HG03354 (cell line): ENCODE data around the gene RFX3.

Experiments
- ATAC-seq: cut with Tn5 transposase; IDR thresholded peaks from one replicate; pipeline ENCODE4 v1.9.1; 2021; ENCODE audit warnings: mild to moderate bottlenecking; ENCODE audit not compliant: unreplicated experiment, poor library complexity, severe bottlenecking

RFX3 gene

GRCh38 chr9:3180696-3181048, 345.1 kb downstream of the RFX3 start:
- ATAC-seq, result no peak

DNA sequence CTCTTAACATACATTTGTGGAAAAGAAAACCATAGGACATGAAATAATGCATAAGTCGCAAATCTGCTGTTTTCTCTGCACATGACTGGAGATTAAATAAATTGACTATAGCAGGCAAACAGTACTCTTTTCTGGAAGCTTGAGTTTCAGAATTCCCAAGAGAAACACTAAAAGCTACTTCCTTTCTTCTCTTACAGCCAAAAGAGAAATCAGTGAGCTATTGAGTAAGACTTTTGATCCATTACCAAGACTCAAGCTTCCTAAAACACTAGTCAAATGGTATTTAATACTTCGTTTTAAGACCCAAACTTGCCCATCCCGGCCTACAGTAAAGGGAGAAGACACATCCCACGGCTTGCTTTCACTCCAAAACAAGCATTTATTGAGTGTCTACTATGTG, 346.1 kb downstream of the RFX3 start:
- ATAC-seq, result no peak

GRCh38 chr9:3177936-3178335, 347.9 kb downstream of the RFX3 start:
- ATAC-seq, result no peak

- no peak for ATAC-seq
These were observed 348.5 kb downstream of the RFX3 start for GRCh38 chr9:3177146-3177761.

- no peak for ATAC-seq
These were observed 352.4 kb downstream of the RFX3 start for GRCh38 chr9:3173374-3173773.

GRCh38 chr9:3170819-3171218, 355.0 kb downstream of the RFX3 start:
- ATAC-seq, result no peak
